ENCODE data around the gene RPS4Y2. TPM values are rescaled to one million over a fixed set of nuclear protein-coding genes. Genes with fewer than 3 reads are reported as not detected.

Gene RPS4Y2
- total and polyA plus RNA-seq, 8 donors, result not detected

DNA sequence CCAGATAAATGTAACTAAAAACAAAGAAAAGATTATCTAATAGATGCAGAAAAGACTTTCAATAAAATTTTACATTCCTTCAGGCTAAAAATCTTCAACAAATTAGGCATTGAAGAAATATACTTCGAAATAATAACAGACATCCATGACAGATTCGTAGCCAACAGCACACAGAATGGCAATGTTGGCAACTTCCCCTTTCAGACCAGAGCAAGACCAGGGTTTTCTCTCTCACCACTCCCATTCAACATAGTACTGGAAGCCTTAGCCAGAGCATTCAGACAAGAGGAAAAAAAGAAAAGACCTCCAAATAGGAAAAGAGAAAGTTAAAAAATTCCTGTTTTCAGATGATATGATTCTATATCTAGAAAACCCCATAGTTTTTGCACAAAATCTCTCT, 61.2 kb downstream of the RPS4Y2 start:
- no peak overlapping the region for H3K27ac ChIP-seq
- TF ChIP-seq EP300 (IDR thresholded peaks at IDR 0.05) (no peak), POLR2AphosphoS5 (IDR thresholded peaks at IDR 0.05) (no peak), POLR2A (IDR thresholded peaks at IDR 0.05) (no peak), CTCF (IDR thresholded peaks at IDR 0.05) (no peak)
- H3K27me3 ChIP-seq, result no peaks in the 10 kb centered on the region
- no peak for DNase-seq
- no peaks in the 10 kb centered on the region for H3K36me3 ChIP-seq
- intact Hi-C loops (cut with DNase I; ENCODE audit: low total_unique reads), result no loop called here
- WGBS, 5 donors, result 49 to 60% (median 59%) methylated on average over 2 of the region's 2 CpGs; no CpG with 5 or more reads in 2 of the 5 donors
- no peaks in the 10 kb centered on the region for H3K4me1 ChIP-seq
- no peaks in the 10 kb centered on the region for H3K9me3 ChIP-seq
- H3K4me3 ChIP-seq, result no peak overlapping the region

Other genes with a start within 250 kb of the RPS4Y2 start
- gene EIF1AY, start 180.3 kb upstream of the RPS4Y2 start, total RNA-seq, result 10 to 100 TPM in 1 of 5 donors, 1 to 10 TPM in 2, not detected in 2; 2.0 to 91.5 (median 6.4) TPM
- 10 to 100 TPM in 2 of 3 donors, not detected in 1; 24.0 to 27.5 TPM for gene EIF1AY, start 180.3 kb upstream of the RPS4Y2 start, polyA plus RNA-seq

Data from stomach (tissue), 9 donors.